ENCODE results near the gene SEPTIN10. TPM values are rescaled to one million over a fixed set of nuclear protein-coding genes. Genes with fewer than 3 reads are reported as not detected.
A peak's percentile ranks its signal among the peaks of the same experiment; 100 is the strongest.

The SEPTIN10 gene
- total RNA-seq, 1 donor from 2014 or later = 99.5 TPM

DNA sequence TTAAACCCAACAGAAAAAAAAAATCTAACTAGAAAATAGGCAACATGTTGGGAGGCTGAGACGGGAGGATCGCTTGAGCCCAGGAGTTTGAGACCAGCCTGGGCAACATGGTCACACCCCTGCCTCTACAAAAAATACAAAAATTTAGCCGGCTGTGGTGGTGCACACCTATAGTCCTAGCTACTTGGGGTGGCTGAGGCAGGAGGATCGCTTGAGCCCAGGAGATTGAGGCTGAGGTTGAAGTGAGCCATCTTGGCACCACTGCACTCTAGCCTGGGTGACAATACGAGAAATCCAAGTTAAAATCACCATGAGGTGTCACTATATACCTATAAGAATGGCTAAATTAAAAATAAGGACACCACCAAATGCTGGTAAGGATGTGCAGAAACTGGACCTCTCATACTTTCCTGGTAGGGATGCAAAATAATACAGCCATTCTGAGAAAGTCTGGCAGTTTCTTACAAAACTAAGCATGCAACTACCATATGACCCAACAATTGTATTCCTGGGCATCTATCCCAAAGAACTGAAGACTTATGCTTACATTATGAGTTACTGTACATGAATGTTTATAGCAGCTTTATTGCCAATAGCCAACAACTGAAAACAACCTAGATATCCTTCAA is 2.2 kb downstream of the SEPTIN10 start:
- TF ChIP-seq, protein P1, sequence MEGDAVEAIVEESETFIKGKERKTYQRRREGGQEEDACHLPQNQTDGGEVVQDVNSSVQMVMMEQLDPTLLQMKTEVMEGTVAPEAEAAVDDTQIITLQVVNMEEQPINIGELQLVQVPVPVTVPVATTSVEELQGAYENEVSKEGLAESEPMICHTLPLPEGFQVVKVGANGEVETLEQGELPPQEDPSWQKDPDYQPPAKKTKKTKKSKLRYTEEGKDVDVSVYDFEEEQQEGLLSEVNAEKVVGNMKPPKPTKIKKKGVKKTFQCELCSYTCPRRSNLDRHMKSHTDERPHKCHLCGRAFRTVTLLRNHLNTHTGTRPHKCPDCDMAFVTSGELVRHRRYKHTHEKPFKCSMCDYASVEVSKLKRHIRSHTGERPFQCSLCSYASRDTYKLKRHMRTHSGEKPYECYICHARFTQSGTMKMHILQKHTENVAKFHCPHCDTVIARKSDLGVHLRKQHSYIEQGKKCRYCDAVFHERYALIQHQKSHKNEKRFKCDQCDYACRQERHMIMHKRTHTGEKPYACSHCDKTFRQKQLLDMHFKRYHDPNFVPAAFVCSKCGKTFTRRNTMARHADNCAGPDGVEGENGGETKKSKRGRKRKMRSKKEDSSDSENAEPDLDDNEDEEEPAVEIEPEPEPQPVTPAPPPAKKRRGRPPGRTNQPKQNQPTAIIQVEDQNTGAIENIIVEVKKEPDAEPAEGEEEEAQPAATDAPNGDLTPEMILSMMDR (conservative IDR thresholded peaks at IDR 0.05) = no peak
- no peak overlapping the region for H3K27ac Mint-ChIP-seq (ENCODE audit: unreplicated experiment)
- no peaks in the 10 kb centered on the region for H3K9me3 Mint-ChIP-seq
- DNase-seq (ENCODE audit: low read depth, low spot score) = no peak
- H3K4me3 Mint-ChIP-seq = peak overlapping the region; percentile 89
- peaks cover 2% of the 10 kb centered on the region for H3K36me3 Mint-ChIP-seq (ENCODE audit: low read depth)
- peaks cover 63% of the 10 kb centered on the region for H3K4me1 Mint-ChIP-seq
- peaks cover 16% of the 10 kb centered on the region for H3K27me3 Mint-ChIP-seq (ENCODE audit: low read depth)

DNA sequence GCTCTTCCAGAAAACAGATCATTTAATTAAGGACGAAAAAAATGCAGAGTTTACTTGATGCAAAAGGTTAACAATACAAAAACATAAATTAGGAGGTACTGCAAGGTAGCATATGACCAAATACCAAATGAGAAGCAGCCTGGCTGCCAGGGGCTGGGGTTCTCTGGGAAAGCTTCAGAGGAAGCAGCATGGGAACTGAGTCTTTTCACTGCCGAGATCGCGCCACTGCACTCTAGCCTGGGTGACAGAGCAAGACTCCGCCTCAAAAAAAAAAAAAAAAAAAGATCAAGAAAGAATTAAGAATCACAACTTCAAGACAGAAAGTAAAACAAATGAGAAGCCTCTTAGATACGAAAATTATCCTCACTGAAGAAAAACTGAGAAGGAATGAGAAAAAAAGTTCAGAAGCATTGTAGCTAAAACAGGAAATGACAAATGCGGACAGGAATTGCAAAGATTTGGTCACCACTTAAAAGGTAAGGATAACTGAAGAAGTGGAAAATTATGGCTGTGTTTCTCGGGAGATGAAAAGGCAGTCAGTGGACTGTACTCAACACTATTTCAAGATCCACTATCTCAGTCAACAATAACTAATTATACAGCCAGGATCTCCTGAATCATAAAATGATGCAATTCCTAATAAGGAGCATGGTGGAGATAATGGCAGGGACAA is 4.3 kb downstream of the SEPTIN10 start:
- peaks cover 3% of the 10 kb centered on the region for H3K27me3 Mint-ChIP-seq (ENCODE audit: low read depth)
- DNase-seq (ENCODE audit: low read depth, low spot score) = no peak
- TF ChIP-seq, protein P1 (conservative IDR thresholded peaks at IDR 0.05) = no peak
- peaks cover 64% of the 10 kb centered on the region for H3K4me1 Mint-ChIP-seq
- H3K9me3 Mint-ChIP-seq = no peaks in the 10 kb centered on the region
- peak overlapping the region; percentile 68 for H3K4me3 Mint-ChIP-seq
- H3K27ac Mint-ChIP-seq (ENCODE audit: unreplicated experiment) = peak overlapping the region; percentile 71
- peaks cover 2% of the 10 kb centered on the region for H3K36me3 Mint-ChIP-seq (ENCODE audit: low read depth)

DNA sequence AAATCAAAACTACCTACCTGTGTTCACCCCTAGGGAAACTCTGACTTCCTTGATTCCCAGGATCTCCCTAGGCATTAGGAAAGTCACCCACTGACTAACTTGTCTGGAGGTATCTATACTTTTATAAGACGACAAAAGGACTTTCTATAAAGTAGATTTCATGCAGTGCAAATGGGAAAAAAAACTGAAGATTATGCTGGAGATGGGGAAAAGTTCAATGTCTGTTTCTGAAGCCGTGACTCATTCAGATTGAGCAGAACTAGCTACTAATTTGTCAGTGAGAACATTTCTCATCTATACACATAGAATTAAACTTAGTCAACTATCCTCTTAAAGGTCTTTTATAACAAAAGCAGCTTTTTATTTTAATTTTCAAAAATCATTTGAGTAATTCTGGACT is 6.0 kb downstream of the SEPTIN10 start:
- Mint-ChIP-seq H3K4me1 (peaks cover 62% of the 10 kb centered on the region), H3K9me3 (no peaks in the 10 kb centered on the region), H3K27me3 (ENCODE audit: low read depth) (no peaks in the 10 kb centered on the region), H3K27ac (ENCODE audit: unreplicated experiment) (no peak overlapping the region), H3K4me3 (no peak overlapping the region), H3K36me3 (ENCODE audit: low read depth) (peaks cover 2% of the 10 kb centered on the region)
- TF ChIP-seq, protein P1 (conservative IDR thresholded peaks at IDR 0.05) = no peak
- DNase-seq (ENCODE audit: low read depth, low spot score) = no peak

DNA sequence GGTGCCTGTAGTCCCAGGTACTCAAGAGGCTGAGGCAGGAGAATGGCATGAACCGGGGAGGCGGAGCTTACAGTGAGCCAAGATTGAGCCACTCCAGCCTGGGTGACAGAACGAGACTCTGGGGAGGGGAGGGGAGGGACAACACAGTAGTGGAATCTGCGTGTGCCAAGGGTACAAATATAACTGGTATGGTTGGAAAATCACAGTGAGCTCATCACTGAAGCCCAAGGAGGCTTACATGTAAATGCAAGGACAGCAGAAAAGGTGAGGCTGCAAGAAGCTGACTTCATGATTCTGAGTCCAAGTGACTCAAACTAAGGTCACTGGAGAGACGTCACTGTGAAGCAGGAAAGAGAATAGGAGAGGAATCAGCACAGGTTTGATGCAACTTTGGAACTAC is 9.2 kb downstream of the SEPTIN10 start:
- Mint-ChIP-seq H3K4me1 (peaks cover 54% of the 10 kb centered on the region), H3K4me3 (no peak overlapping the region), H3K27ac (ENCODE audit: unreplicated experiment) (no peak overlapping the region), H3K9me3 (no peaks in the 10 kb centered on the region), H3K27me3 (ENCODE audit: low read depth) (no peaks in the 10 kb centered on the region), H3K36me3 (ENCODE audit: low read depth) (peaks cover 6% of the 10 kb centered on the region)
- TF ChIP-seq, protein P1 (conservative IDR thresholded peaks at IDR 0.05) = no peak
- no peak for DNase-seq (ENCODE audit: low read depth, low spot score)

DNA sequence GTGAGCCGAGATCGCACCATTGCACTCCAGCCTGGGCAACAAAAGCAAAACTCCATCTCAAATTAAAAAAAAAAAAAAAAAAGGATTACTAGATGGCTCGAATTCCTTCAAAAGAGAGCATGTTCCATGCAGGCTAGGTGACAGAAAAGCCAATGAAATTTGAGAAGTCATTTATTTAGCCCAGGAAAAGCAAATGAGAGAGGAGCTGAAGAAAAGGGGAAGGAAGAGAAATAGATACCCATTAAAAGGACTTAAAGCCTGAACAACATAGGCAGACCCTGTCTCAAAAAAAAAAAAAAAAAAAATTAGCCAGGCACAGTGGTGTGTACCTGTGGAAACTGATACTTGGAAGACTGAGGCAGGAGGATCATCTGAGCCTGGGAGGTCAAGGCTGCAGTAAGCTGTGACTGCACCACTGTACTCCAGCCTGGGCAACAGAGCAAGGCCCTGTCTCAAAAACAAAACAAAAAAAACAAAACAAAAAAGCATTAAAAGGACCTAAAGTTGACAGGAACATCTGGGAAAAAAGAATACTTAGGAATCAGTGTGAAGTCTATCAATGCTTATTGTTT is 11.1 kb downstream of the SEPTIN10 start:
- TF ChIP-seq, protein P1 (conservative IDR thresholded peaks at IDR 0.05) = no peak
- Mint-ChIP-seq H3K9me3 (no peaks in the 10 kb centered on the region), H3K36me3 (ENCODE audit: low read depth) (peaks cover 6% of the 10 kb centered on the region), H3K4me1 (peaks cover 39% of the 10 kb centered on the region), H3K4me3 (no peak overlapping the region), H3K27me3 (ENCODE audit: low read depth) (no peaks in the 10 kb centered on the region), H3K27ac (ENCODE audit: unreplicated experiment) (no peak overlapping the region)
- DNase-seq (ENCODE audit: low read depth, low spot score) = no peak
